DOHH2 (cell line): ENCODE measurements around the gene DDX54.
A peak's percentile ranks its signal among the peaks of the same experiment; 100 is the strongest.

Source experiments
- H3F3A ChIP-seq: fragments of 200-600 bp; sonication (generic), shearing (Covaris generic); 2 replicates; pipeline ENCODE4 v1.6.0; 2016; ENCODE audit warnings: antibody characterized with exemption, mild to moderate bottlenecking; ENCODE audit not compliant: control insufficient read depth, insufficient read depth
- H3K27ac ChIP-seq: fragments of 200-600 bp; sonication (generic); 2 replicates; pipeline ENCODE4 v1.5.1; 2014; ENCODE audit warnings: low read depth, mild to moderate bottlenecking, low read length, moderate library complexity
- H3K27me3 ChIP-seq: fragments of 200-600 bp; sonication (generic); 2 replicates; pipeline ENCODE4 v1.6.1; 2014; ENCODE audit warnings: mild to moderate bottlenecking, low read length, mixed read lengths; ENCODE audit not compliant: control insufficient read depth
- H3K36me3 ChIP-seq: fragments of 200-600 bp; sonication (generic); 2 replicates; pipeline ENCODE4 v1.6.1; 2014; ENCODE audit warnings: mild to moderate bottlenecking, low read length, moderate library complexity, mixed read lengths; ENCODE audit not compliant: control insufficient read depth
- H3K4me1 ChIP-seq: fragments of 200-600 bp; sonication (generic); 2 replicates; pipeline ENCODE4 v1.6.1; 2014; ENCODE audit warnings: mild to moderate bottlenecking, low read length, mixed read lengths; ENCODE audit not compliant: control insufficient read depth
- H3K4me2 ChIP-seq: fragments of 200-600 bp; sonication (generic); 2 replicates; pipeline ENCODE4 v1.6.0; 2014; ENCODE audit warnings: mild to moderate bottlenecking, low read length, moderate library complexity
- H3K4me3 ChIP-seq: fragments of 200-600 bp; sonication (generic); 2 replicates; pipeline ENCODE4 v1.5.1; 2014; ENCODE audit warnings: mild to moderate bottlenecking, low read length, mixed read lengths
- H3K79me2 ChIP-seq: fragments of 200-600 bp; sonication (generic); 2 replicates; pipeline ENCODE4 v1.6.1; 2014; ENCODE audit warnings: mild to moderate bottlenecking, low read length, mixed read lengths; ENCODE audit not compliant: control insufficient read depth
- H3K9me2 ChIP-seq: fragments of 200-600 bp; sonication (generic); replicated peaks from 2 replicates; pipeline ENCODE4 v1.6.1; 2014; ENCODE audit warnings: mild to moderate bottlenecking, low read length, mixed read lengths; ENCODE audit not compliant: control insufficient read depth
- H3K9me3 ChIP-seq: fragments of 200-600 bp; sonication (generic); 2 replicates; pipeline ENCODE4 v1.6.1; 2014; ENCODE audit warnings: antibody characterized with exemption, low read length, mixed read lengths; ENCODE audit not compliant: control insufficient read depth, insufficient read depth
- H4K20me1 ChIP-seq: fragments of 200-600 bp; sonication (generic); 2 replicates; pipeline ENCODE4 v1.6.0; 2014; ENCODE audit warnings: low read depth, mild to moderate bottlenecking, antibody characterized with exemption, low read length, moderate library complexity; ENCODE audit not compliant: control insufficient read depth, insufficient read depth
- EZH2phosphoT487 ChIP-seq: fragments of 200-600 bp; sonication (generic); IDR thresholded peaks from 2 replicates; pipeline ENCODE4 v1.6.1; 2017; ENCODE audit warnings: borderline replicate concordance, mild to moderate bottlenecking, antibody characterized with exemption, low read length, moderate library complexity, mixed read lengths
- TF ChIP-seq, protein P1 (sequence below): fragments of 200-600 bp; sonication (generic); IDR thresholded peaks from one replicate; pipeline ENCODE4 v1.5.1; 2014; ENCODE audit warnings: antibody characterized with exemption, mild to moderate bottlenecking, low read depth, low read length; ENCODE audit not compliant: poor library complexity, severe bottlenecking

Gene DDX54

DNA sequence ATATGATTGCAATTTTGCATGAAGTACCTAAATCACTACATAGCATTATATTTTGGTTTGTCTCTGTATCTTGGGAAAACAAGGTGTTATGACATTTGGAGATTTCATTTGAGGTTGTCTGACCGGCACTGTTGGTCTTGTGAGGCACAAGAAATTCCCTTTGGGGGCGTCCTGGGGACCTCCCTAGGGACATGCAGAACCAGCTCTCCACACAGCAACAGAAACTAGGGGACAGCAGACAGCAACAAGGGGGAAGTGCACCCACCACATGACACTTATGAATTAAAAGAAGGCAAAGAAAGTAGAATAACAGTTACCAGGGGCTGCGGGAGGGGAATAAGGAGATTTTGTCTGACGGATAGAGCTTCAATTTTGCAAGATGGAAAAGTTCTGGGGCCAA is 14.4 kb downstream of the DDX54 start:
- TF ChIP-seq, protein P1, sequence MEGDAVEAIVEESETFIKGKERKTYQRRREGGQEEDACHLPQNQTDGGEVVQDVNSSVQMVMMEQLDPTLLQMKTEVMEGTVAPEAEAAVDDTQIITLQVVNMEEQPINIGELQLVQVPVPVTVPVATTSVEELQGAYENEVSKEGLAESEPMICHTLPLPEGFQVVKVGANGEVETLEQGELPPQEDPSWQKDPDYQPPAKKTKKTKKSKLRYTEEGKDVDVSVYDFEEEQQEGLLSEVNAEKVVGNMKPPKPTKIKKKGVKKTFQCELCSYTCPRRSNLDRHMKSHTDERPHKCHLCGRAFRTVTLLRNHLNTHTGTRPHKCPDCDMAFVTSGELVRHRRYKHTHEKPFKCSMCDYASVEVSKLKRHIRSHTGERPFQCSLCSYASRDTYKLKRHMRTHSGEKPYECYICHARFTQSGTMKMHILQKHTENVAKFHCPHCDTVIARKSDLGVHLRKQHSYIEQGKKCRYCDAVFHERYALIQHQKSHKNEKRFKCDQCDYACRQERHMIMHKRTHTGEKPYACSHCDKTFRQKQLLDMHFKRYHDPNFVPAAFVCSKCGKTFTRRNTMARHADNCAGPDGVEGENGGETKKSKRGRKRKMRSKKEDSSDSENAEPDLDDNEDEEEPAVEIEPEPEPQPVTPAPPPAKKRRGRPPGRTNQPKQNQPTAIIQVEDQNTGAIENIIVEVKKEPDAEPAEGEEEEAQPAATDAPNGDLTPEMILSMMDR: no peak
- no peak for TF ChIP-seq EZH2phosphoT487
- Histone ChIP-seq H3K27me3 (no peaks in the 10 kb centered on the region), H3K9me2 (no peaks in the 10 kb centered on the region), H3K27ac (peak overlapping the region; percentile 92), H3K36me3 (peaks cover 88% of the 10 kb centered on the region), H4K20me1 (no peaks in the 10 kb centered on the region), H3K4me2 (peak overlapping the region; percentile 9; the same call in 1 of the 2 replicates), H3K79me2 (peaks cover 17% of the 10 kb centered on the region), H3K4me3 (no peak overlapping the region), H3F3A (peaks cover 19% of the 10 kb centered on the region), H3K9me3 (no peaks in the 10 kb centered on the region), H3K4me1 (peaks cover 43% of the 10 kb centered on the region)

DNA sequence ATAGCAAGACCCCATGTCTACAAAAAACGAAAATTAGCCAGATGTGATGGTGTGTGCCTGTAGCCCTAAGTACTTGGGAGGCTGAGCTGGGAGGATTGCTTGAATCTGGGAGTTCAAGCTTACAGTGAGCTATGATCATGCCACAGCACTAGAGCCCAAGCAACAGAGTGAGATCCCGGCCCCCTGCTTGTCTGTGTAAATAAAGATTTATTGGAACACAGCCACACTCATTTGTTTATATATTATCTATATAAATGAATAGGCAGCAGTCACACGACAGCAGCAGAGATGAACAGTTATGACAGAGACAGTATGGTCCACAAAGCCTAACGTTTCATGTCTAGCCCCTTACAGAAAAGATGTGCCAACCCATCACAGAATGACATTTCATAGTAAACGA is 14.8 kb downstream of the DDX54 start:
- Histone ChIP-seq H3K4me1 (peaks cover 43% of the 10 kb centered on the region), H3K27me3 (no peaks in the 10 kb centered on the region), H3K27ac (peak overlapping the region; percentile 92), H3F3A (peaks cover 19% of the 10 kb centered on the region), H3K9me2 (no peaks in the 10 kb centered on the region), H3K4me2 (no peak overlapping the region), H4K20me1 (no peaks in the 10 kb centered on the region), H3K4me3 (no peak overlapping the region), H3K79me2 (peaks cover 17% of the 10 kb centered on the region), H3K36me3 (peaks cover 92% of the 10 kb centered on the region), H3K9me3 (no peaks in the 10 kb centered on the region)
- TF ChIP-seq, protein P1: no peak
- no peak for TF ChIP-seq EZH2phosphoT487

DNA sequence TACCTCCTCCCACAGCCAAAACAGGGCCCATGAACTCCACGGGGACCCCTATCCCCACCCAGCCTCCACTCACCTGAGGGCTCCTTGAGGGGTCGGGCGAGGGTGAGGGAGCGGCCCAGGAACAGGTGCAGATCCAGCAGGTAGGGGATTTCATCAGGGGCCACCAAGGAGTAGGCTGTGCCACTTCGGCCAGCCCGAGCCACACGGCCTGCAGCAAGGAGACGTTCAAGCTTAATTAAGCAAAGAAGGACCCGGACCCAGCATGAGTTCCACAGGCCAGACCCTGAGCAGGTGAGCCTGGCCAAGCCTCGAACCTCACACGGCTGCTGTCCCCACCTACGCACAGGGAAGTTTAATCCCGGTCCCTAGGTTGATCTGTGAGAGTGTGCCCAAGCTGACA is 15.6 kb downstream of the DDX54 start:
- H3K27ac ChIP-seq: 0 out of 2 replicates have a peak overlapping the region, but pooled peaks have one; percentile 92

More for the DNA sequence above, 15.6 kb downstream of the DDX54 start:
- Histone ChIP-seq H3K4me3 (no peak overlapping the region), H3K9me3 (no peaks in the 10 kb centered on the region), H3K36me3 (peaks cover 93% of the 10 kb centered on the region), H3K79me2 (peaks cover 17% of the 10 kb centered on the region), H3F3A (peaks cover 16% of the 10 kb centered on the region), H3K27me3 (no peaks in the 10 kb centered on the region), H3K4me2 (no peak overlapping the region), H4K20me1 (no peaks in the 10 kb centered on the region), H3K9me2 (no peaks in the 10 kb centered on the region), H3K4me1 (peaks cover 41% of the 10 kb centered on the region)
- TF ChIP-seq, protein P1: no peak
- TF ChIP-seq EZH2phosphoT487: no peak
